Suprapubic skin (tissue), 4 donors: ENCODE results near the gene POC1A. TPM values are rescaled to one million over a fixed set of nuclear protein-coding genes. Genes with fewer than 3 reads are reported as not detected.

Experiments
- DNase-seq, 2 donors: peaks; one replicate each; pipeline ENCODE4 v3.0.0-alpha.2; 2019; ENCODE audit warnings: low spot score in 2 of 2
- H3K27ac ChIP-seq: fragments of 200-600 bp; sonication (generic); one replicate; pipeline ENCODE4 v1.5.1; 2019
- H3K27me3 ChIP-seq: fragments of 200-600 bp; sonication (generic); one replicate; pipeline ENCODE4 v1.5.1; 2019
- H3K36me3 ChIP-seq: fragments of 200-600 bp; sonication (generic); one replicate; pipeline ENCODE4 v1.5.1; 2019
- H3K4me1 ChIP-seq: fragments of 200-600 bp; sonication (generic); one replicate; pipeline ENCODE4 v1.5.1; 2019
- H3K4me3 ChIP-seq: fragments of 200-600 bp; sonication (generic); one replicate; pipeline ENCODE4 v1.5.1; 2019; ENCODE audit warnings: mild to moderate bottlenecking
- H3K9me3 ChIP-seq: fragments of 200-600 bp; sonication (generic); one replicate; pipeline ENCODE4 v1.5.1; 2019
- CTCF ChIP-seq, 2 donors: fragments of 200-600 bp in 1 of 2; fragments of 450-650 bp in 1 of 2; sonication (generic) in 1 of 2; IDR thresholded peaks; one replicate each; pipeline ENCODE4 v1.5.1; 2016 to 2019; ENCODE audit warnings: antibody characterized with exemption in 2 of 2, mild to moderate bottlenecking in 1 of 2, moderate library complexity in 1 of 2
- EP300 ChIP-seq: sonication (generic); formaldehyde crosslinking; IDR thresholded peaks from one replicate; pipeline ENCODE4 v1.6.1; 2017; ENCODE audit warnings: antibody characterized with exemption
- POLR2A ChIP-seq, 2 donors: fragments of 450-650 bp; IDR thresholded peaks; one replicate each; pipeline ENCODE4 v1.6.1; 2017; ENCODE audit warnings: antibody characterized with exemption in 2 of 2, mild to moderate bottlenecking in 2 of 2, moderate library complexity in 2 of 2
- POLR2AphosphoS5 ChIP-seq, 3 donors: sonication (generic); formaldehyde crosslinking; IDR thresholded peaks; one replicate each; pipeline ENCODE4 v1.6.1; 2017; ENCODE audit warnings: antibody characterized with exemption in 3 of 3
- WGBS: methylation state at CpG from one replicate; pipeline ENCODE4 v1.1.5; 2018; 5-methylcytosine and 5-hydroxymethylcytosine counted together
- total RNA-seq, 4 donors: library from RNA; depleted of rRNA; stranded (reverse); fragments of >200 nt; gene quantifications; one replicate each; pipeline ENCODE4 v1.1.0, GENCODE V29; 2016

POC1A gene
- total RNA-seq, 4 donors from 2014 or later: 1.1 to 4.8 (median 1.6) TPM

- no peaks in the 10 kb centered on the region for H3K36me3 ChIP-seq
- no peaks in the 10 kb centered on the region for H3K27me3 ChIP-seq
- H3K4me3 ChIP-seq: no peak overlapping the region
- TF ChIP-seq POLR2AphosphoS5 (IDR thresholded peaks at IDR 0.05): no peak
- no peak for TF ChIP-seq EP300
- TF ChIP-seq CTCF (IDR thresholded peaks at IDR 0.05): no peak
- no peak for TF ChIP-seq POLR2A (IDR thresholded peaks at IDR 0.05)
- no peak overlapping the region for H3K27ac ChIP-seq
- H3K9me3 ChIP-seq: no peaks in the 10 kb centered on the region
- DNase-seq: no peak
- H3K4me1 ChIP-seq: peaks cover 48% of the 10 kb centered on the region
- 76% methylated on average over 5 of the region's 6 CpGs for WGBS
These were observed 116.0 kb downstream of the POC1A start for GRCh38 chr3:52038227-52038626.

- Histone ChIP-seq H3K4me1 (peaks cover 58% of the 10 kb centered on the region), H3K27me3 (no peaks in the 10 kb centered on the region), H3K27ac (no peak overlapping the region), H3K9me3 (no peaks in the 10 kb centered on the region), H3K4me3 (no peak overlapping the region), H3K36me3 (no peaks in the 10 kb centered on the region)
- DNase-seq: no peak
- TF ChIP-seq POLR2AphosphoS5 (IDR thresholded peaks at IDR 0.05): no peak
- TF ChIP-seq CTCF (IDR thresholded peaks at IDR 0.05): no peak
- no peak for TF ChIP-seq POLR2A (IDR thresholded peaks at IDR 0.05)
- 83% methylated on average over 1 of the region's 4 CpGs for WGBS
These were observed 116.9 kb downstream of the POC1A start for GRCh38 chr3:52037291-52037690.

GRCh38 chr3:52036829-52037228 lies 117.4 kb downstream of the POC1A start:
- H3K9me3 ChIP-seq: no peaks in the 10 kb centered on the region
- H3K27me3 ChIP-seq: no peaks in the 10 kb centered on the region
- TF ChIP-seq CTCF (IDR thresholded peaks at IDR 0.05) (no peak), EP300 (no peak), POLR2AphosphoS5 (IDR thresholded peaks at IDR 0.05) (no peak), POLR2A (IDR thresholded peaks at IDR 0.05) (no peak)
- no peaks in the 10 kb centered on the region for H3K36me3 ChIP-seq
- DNase-seq: no peak
- WGBS: 57% methylated on average over 5 of the region's 5 CpGs
- H3K27ac ChIP-seq: no peak overlapping the region
- peaks cover 58% of the 10 kb centered on the region for H3K4me1 ChIP-seq
- H3K4me3 ChIP-seq: no peak overlapping the region

GRCh38 chr3:52036222-52036694 lies 118.0 kb downstream of the POC1A start:
- WGBS: 64% methylated on average over 4 of the region's 5 CpGs
- H3K27ac ChIP-seq: no peak overlapping the region
- H3K9me3 ChIP-seq: no peaks in the 10 kb centered on the region
- no peak overlapping the region for H3K4me3 ChIP-seq
- H3K4me1 ChIP-seq: peaks cover 59% of the 10 kb centered on the region
- TF ChIP-seq POLR2A (IDR thresholded peaks at IDR 0.05): no peak
- TF ChIP-seq CTCF (IDR thresholded peaks at IDR 0.05): no peak
- no peak for TF ChIP-seq POLR2AphosphoS5 (IDR thresholded peaks at IDR 0.05)
- TF ChIP-seq EP300: no peak
- DNase-seq: no peak
- no peaks in the 10 kb centered on the region for H3K27me3 ChIP-seq
- H3K36me3 ChIP-seq: no peaks in the 10 kb centered on the region

- no peaks in the 10 kb centered on the region for H3K27me3 ChIP-seq
- no peaks in the 10 kb centered on the region for H3K9me3 ChIP-seq
- 92% methylated on average over 2 of the region's 3 CpGs for WGBS
- H3K27ac ChIP-seq: no peak overlapping the region
- TF ChIP-seq POLR2A (IDR thresholded peaks at IDR 0.05): no peak
- no peak for TF ChIP-seq EP300
- no peak for TF ChIP-seq POLR2AphosphoS5 (IDR thresholded peaks at IDR 0.05)
- TF ChIP-seq CTCF (IDR thresholded peaks at IDR 0.05): no peak
- H3K4me3 ChIP-seq: no peak overlapping the region
- H3K4me1 ChIP-seq: peaks cover 60% of the 10 kb centered on the region
- DNase-seq: no peak
- no peaks in the 10 kb centered on the region for H3K36me3 ChIP-seq
These were observed 119.6 kb downstream of the POC1A start for GRCh38 chr3:52034651-52035050.
